Measurements from ENCODE around the gene PLXDC2.

Gene PLXDC2

GRCh38 chr10:20276127-20276979 is 460.1 kb downstream of the PLXDC2 start:
- DNase-seq (ENCODE audit: low spot score) = no peak

DNA sequence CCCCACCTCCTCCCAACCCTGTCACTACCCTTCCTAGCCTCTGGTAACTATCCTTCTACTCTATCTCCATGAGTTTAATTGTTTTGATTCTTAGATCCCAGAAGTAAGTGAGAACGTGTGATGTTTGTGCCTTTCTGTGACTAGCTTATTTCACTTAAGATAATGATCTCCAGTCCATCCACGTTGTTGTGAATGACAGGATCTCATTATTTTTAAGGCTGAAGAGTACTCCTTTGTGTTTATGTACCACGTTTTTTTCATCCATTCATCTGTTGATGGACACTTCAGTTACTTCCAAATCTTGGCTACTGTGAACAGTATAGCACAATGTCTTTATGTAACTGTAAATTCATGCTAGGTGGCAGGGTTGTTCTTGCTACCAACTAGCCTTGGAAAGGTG is 461.6 kb downstream of the PLXDC2 start:
- DNase-seq (ENCODE audit: low spot score) = no peak

DNA sequence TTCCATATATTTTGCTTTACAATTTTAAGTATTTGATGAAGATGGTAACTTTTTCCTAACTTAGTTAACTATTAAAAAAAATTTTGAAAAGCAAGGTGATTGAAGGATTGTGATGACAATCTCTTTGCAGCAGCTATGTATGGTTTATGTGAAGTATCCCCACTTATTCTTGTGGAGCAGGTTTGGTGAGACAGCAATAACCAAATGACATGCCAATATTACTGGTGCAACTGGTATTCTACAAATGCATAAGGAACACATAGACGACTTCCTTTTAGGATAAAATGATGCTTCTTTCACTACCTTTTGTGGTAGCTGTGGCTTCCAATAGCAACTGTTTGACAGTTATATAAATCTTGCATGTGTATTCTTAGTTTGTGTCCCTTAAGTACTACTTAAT is 465.3 kb downstream of the PLXDC2 start:
- DNase-seq (ENCODE audit: low spot score) = no peak

DNA sequence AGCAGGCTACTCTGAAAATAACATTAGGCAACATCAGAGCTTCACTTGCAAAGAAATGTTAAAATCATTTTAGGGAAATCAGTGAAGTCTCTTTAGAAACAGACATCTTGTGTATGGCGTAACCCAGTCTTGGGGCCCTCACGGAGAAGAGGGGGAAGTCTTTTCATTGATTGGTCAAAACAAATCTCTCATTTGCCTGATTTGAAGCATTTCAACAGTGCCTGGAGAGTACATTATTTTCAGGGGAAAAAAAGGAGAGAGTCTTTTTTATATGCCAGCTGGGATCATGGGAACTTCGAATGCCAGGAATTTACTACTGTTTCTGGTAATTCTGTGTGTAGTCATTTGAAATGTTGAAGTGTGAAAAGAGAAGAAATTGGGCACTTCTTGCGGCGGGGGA is 471.4 kb downstream of the PLXDC2 start:
- DNase-seq (ENCODE audit: low spot score) = peak; percentile 7

DNA sequence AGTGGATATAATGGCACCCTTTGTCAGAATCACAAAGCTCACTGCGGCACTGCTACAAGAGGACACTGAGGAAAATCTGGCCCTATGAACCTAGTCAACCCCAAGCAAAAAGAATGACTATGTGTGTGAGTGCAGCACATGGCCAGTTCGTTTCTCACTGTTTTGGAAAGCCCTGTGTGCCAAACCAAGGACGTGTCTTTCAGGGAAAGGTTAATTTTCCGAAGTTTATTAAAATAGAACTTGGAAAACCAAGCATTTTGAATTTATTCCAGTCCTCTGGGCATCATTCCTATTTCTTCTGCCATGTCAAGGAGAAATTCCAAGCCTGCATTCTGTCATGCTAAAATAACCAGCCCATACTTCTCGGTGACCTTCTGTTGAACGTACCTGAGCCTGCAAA is 471.8 kb downstream of the PLXDC2 start:
- DNase-seq (ENCODE audit: low spot score) = peak; percentile 83

GRCh38 chr10:20289070-20289828 is 473.0 kb downstream of the PLXDC2 start:
- DNase-seq (ENCODE audit: low spot score) = no peak

GRCh38 chr10:20298417-20298816 is 482.2 kb downstream of the PLXDC2 start:
- no peak for DNase-seq (ENCODE audit: low spot score)

DNA sequence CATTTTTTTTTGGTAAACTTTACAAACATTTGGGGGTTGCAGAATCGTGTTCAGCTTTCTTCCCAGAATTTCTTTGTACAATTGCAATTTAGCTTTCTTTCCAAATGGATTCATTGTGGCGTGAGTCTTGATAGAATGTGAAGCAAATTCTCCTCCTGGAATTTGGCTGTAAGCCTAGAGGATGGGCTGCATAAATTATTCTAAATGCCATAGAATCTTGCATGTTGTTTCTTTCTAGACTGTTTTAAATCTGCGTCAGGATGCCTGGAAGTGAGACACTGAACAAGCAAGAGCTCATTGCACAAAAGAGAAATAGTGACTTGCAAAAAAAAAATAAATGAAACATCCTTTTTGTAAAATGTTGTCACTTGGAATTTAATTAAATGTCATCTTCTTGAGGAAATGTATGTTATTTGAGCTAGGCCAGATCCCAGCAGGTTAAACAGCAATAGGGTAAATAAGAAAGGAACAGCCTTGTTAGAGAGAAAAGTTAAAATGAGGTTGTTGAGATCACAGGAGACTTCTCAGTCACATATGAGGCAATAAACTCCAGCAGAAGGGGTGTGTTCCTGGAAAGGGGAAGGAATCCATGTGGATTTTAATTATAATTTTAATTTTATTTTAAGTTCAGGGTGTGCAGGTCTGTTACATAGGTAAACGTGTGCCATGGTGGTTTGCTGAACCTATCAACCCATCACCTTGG is 483.0 kb downstream of the PLXDC2 start:
- DNase-seq (ENCODE audit: low spot score) = no peak

- no peak for DNase-seq (ENCODE audit: low spot score)
Measured at GRCh38 chr10:20300735-20301134, 484.5 kb downstream of the PLXDC2 start.

DNA sequence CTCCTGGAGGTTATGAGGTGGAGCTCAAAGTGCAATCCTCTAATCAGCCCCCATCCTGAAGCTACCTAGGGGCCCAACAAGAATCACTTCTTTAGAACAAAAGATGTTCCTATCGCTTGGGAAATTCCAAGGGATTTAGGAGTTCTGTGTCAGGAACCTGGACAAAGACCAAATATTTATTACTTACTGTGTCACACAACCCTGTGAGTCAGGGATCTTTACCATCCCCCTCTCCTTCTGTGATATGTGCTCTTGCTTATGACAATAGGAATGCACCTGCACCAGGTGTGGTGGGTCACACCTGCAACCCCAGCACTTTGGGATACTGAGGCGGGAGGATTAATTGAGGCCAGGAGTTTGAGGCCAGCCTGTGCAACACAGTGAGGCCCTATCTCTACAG is 485.8 kb downstream of the PLXDC2 start:
- no peak for DNase-seq (ENCODE audit: low spot score)

DNA sequence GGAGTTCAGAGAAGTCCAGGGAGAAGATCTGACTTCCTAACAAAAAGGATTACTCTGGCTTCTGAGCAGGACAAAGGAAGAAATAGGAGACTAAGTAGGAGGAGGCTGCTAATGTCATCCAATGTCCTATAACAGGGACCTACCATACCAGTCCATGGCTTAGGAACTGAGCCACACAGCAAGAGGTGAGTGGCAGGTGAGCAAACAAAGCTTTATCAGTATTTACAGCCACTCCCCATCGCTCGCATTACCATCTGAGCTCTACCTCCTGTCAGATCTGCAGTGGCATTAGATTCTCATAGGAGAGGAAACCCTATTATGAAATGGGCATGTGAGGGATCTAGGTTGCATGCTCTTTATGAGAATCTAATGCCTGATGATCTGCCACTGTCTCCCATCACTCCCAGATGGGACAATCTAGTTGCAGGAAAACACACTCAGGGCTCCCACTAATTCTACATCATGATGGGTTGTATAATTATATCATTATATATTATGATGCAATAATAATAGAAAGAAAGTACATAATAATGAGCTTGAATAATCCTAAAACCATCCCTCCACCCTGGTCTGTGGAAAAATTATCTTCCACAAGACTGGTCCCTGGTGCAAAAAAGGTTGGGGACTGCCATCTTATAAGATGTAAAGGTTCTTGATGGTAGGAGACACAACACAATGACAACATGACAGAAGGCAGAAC is 487.4 kb downstream of the PLXDC2 start:
- DNase-seq (ENCODE audit: low spot score) = no peak

GRCh38 chr10:20313665-20314064 is 497.4 kb downstream of the PLXDC2 start:
- DNase-seq (ENCODE audit: low spot score) = peak; percentile 15

GRCh38 chr10:20314431-20314830 is 498.2 kb downstream of the PLXDC2 start:
- DNase-seq (ENCODE audit: low spot score) = no peak

DNA sequence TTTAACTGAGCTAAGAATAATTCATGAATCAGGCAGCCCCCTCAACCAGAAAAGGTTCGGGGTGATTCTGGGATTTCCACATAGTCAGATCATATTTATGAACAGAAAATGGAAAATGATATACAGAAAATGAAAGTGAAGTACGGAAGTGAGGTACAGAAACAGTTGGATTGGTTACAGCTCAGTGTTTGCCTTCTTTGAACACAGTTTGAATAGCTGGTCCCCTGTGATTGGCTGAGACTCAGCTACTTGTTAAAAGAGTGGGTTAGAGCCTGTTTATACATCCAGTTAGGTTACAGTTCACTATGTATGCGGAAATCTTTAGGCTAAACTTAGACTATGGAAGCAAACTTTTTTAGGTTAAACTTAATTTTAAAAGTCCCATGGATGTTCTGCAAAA is 511.7 kb downstream of the PLXDC2 start:
- DNase-seq (ENCODE audit: low spot score) = no peak

GRCh38 chr10:20330246-20330645 is 514.0 kb downstream of the PLXDC2 start:
- no peak for DNase-seq (ENCODE audit: low spot score)

GRCh38 chr10:20334559-20334958 is 518.3 kb downstream of the PLXDC2 start:
- no peak for DNase-seq (ENCODE audit: low spot score)

Data from Ammon's horn (tissue), 1 donor.